ENCODE measurements around the gene KCNH6. TPM values are rescaled to one million over a fixed set of nuclear protein-coding genes. Genes with fewer than 3 reads are reported as not detected.

The KCNH6 gene
- total and polyA plus RNA-seq, 4 donors, result 0.09 TPM; not detected in 3

DNA sequence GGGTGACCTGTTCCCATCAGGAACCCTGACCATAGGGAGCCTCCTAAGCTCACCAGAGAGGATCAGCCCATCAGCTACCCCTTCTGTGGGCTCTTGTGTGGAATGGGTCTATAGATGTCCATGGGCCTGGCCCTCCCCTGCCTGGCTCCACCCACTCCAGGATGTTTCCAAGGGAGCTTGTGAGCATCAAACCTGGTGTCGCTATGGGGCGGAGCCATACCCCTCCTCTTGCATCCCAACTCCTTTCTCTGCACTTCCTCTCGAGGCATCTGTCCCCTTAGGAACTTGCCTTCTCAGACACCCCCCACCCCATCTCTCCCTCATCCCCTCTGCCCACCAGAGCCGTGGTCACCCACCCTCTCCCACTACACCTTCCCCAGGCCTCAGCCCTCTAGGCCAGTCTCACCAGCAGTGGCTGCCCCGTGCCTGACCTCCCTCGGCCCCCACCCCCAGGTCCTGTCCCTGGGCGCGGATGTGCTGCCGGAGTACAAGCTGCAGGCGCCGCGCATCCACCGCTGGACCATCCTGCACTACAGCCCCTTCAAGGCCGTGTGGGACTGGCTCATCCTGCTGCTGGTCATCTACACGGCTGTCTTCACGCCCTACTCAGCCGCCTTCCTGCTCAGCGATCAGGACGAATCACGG is 10.4 kb downstream of the KCNH6 start:
- 88% methylated on average over 20 of the region's 20 CpGs for WGBS
- Histone ChIP-seq H3K27ac (ENCODE audit: low read depth in 1 of 2, low read length in 2 of 2) (no peak overlapping the region), H3K4me1 (ENCODE audit: control insufficient read depth in 4 of 4, insufficient read depth in 4 of 4, low read length in 3 of 4) (no peaks in the 10 kb centered on the region), H3K9me3 (ENCODE audit: control insufficient read depth in 4 of 4, low read length in 3 of 4) (no peaks in the 10 kb centered on the region), H3K9ac (ENCODE audit: low read depth in 1 of 2, low read length in 2 of 2) (no peak overlapping the region), H3K36me3 (ENCODE audit: control insufficient read depth in 4 of 4, insufficient read depth in 3 of 4, low read depth in 1 of 4, low read length in 3 of 4) (no peaks in the 10 kb centered on the region), H3K4me3 (ENCODE audit: low read depth in 1 of 3, low read length in 3 of 3) (no peak overlapping the region), H3K27me3 (ENCODE audit: control insufficient read depth in 4 of 4, insufficient read depth in 4 of 4, low read length in 3 of 4) (peaks cover 0 to 2% (median under 1%) of the 10 kb centered on the region in 4 donors)
- no peak for TF ChIP-seq JUND (IDR thresholded peaks at IDR 0.05)
- TF ChIP-seq RXRA (IDR thresholded peaks at IDR 0.05), result no peak
- no peak for TF ChIP-seq YY1 (IDR thresholded peaks at IDR 0.05)
- no peak for TF ChIP-seq SP1 (IDR thresholded peaks at IDR 0.05)
- TF ChIP-seq HNF4G (IDR thresholded peaks at IDR 0.05), result no peak
- TF ChIP-seq MAX (IDR thresholded peaks at IDR 0.05), result no peak
- TF ChIP-seq, protein P1, sequence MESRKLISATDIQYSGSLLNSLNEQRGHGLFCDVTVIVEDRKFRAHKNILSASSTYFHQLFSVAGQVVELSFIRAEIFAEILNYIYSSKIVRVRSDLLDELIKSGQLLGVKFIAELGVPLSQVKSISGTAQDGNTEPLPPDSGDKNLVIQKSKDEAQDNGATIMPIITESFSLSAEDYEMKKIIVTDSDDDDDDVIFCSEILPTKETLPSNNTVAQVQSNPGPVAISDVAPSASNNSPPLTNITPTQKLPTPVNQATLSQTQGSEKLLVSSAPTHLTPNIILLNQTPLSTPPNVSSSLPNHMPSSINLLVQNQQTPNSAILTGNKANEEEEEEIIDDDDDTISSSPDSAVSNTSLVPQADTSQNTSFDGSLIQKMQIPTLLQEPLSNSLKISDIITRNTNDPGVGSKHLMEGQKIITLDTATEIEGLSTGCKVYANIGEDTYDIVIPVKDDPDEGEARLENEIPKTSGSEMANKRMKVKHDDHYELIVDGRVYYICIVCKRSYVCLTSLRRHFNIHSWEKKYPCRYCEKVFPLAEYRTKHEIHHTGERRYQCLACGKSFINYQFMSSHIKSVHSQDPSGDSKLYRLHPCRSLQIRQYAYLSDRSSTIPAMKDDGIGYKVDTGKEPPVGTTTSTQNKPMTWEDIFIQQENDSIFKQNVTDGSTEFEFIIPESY (IDR thresholded peaks at IDR 0.05), result no peak
- TF ChIP-seq, protein P2, sequence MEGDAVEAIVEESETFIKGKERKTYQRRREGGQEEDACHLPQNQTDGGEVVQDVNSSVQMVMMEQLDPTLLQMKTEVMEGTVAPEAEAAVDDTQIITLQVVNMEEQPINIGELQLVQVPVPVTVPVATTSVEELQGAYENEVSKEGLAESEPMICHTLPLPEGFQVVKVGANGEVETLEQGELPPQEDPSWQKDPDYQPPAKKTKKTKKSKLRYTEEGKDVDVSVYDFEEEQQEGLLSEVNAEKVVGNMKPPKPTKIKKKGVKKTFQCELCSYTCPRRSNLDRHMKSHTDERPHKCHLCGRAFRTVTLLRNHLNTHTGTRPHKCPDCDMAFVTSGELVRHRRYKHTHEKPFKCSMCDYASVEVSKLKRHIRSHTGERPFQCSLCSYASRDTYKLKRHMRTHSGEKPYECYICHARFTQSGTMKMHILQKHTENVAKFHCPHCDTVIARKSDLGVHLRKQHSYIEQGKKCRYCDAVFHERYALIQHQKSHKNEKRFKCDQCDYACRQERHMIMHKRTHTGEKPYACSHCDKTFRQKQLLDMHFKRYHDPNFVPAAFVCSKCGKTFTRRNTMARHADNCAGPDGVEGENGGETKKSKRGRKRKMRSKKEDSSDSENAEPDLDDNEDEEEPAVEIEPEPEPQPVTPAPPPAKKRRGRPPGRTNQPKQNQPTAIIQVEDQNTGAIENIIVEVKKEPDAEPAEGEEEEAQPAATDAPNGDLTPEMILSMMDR (IDR thresholded peaks at IDR 0.05; ENCODE audit: low read depth, low read length, missing input control), result no peak
- TF ChIP-seq REST (IDR thresholded peaks at IDR 0.05), result no peak
- no peak for TF ChIP-seq HNF4A (conservative IDR thresholded peaks at IDR 0.05)
- TF ChIP-seq TAF1 (conservative IDR thresholded peaks at IDR 0.05), result no peak
- no peak for TF ChIP-seq NR2F2 (IDR thresholded peaks at IDR 0.05)
- TF ChIP-seq, protein P3, sequence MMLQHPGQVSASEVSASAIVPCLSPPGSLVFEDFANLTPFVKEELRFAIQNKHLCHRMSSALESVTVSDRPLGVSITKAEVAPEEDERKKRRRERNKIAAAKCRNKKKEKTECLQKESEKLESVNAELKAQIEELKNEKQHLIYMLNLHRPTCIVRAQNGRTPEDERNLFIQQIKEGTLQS (IDR thresholded peaks at IDR 0.05), result no peak
- no peak for TF ChIP-seq FOXA1 (IDR thresholded peaks at IDR 0.05)
- TF ChIP-seq EGR1 (IDR thresholded peaks at IDR 0.05; ENCODE audit: low read depth in 2 of 2), result no peak
- TF ChIP-seq GABPA (IDR thresholded peaks at IDR 0.05 in 1 of 2, conservative IDR thresholded peaks at IDR 0.05 in 1 of 2), result no peak
- no peak for TF ChIP-seq FOXA2 (IDR thresholded peaks at IDR 0.05)
- no peak for TF ChIP-seq RAD21 (IDR thresholded peaks at IDR 0.05)
- DNase-seq (ENCODE audit: low spot score), result no peak
